DOHH2 (cell line): ENCODE measurements around the gene TNRC6B.
"Not testable (repeated sequence)": the region's sequence is repeated elsewhere in the genome, so short reads cannot be mapped to it uniquely, and the experiment has no call there.

Source experiments
- EZH2phosphoT487 ChIP-seq: fragments of 200-600 bp; sonication (generic); IDR thresholded peaks from 2 replicates; pipeline ENCODE4 v1.6.1; 2017; ENCODE audit warnings: borderline replicate concordance, mild to moderate bottlenecking, antibody characterized with exemption, low read length, moderate library complexity, mixed read lengths
- TF ChIP-seq, protein P1 (sequence below): fragments of 200-600 bp; sonication (generic); IDR thresholded peaks from one replicate; pipeline ENCODE4 v1.5.1; 2014; ENCODE audit warnings: antibody characterized with exemption, mild to moderate bottlenecking, low read depth, low read length; ENCODE audit not compliant: poor library complexity, severe bottlenecking

DNA sequence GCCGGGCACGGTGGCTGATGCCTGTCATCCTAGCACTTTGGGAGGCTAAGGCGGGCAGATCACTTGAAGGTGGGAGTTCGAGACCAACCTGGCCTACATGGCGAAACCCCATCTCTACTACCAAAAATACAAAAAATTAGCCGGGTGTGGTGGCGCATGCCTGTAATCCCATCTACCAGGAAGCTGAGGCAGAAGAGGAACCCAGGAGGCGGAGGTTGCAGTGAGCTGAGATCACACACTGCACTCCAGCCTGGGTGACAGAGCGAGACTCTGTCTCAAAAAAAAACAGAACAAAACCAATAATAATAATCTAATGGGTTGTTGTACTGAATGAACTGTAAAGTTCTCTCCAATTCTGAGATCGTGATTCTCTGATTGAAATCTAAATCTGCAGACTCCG lies 200.7 kb downstream of the TNRC6B start:
- TF ChIP-seq, protein P1, sequence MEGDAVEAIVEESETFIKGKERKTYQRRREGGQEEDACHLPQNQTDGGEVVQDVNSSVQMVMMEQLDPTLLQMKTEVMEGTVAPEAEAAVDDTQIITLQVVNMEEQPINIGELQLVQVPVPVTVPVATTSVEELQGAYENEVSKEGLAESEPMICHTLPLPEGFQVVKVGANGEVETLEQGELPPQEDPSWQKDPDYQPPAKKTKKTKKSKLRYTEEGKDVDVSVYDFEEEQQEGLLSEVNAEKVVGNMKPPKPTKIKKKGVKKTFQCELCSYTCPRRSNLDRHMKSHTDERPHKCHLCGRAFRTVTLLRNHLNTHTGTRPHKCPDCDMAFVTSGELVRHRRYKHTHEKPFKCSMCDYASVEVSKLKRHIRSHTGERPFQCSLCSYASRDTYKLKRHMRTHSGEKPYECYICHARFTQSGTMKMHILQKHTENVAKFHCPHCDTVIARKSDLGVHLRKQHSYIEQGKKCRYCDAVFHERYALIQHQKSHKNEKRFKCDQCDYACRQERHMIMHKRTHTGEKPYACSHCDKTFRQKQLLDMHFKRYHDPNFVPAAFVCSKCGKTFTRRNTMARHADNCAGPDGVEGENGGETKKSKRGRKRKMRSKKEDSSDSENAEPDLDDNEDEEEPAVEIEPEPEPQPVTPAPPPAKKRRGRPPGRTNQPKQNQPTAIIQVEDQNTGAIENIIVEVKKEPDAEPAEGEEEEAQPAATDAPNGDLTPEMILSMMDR = not testable (repeated sequence)
- TF ChIP-seq EZH2phosphoT487 = not testable (repeated sequence)
